ENCODE data around the gene MYO10.

The MYO10 gene

DNA sequence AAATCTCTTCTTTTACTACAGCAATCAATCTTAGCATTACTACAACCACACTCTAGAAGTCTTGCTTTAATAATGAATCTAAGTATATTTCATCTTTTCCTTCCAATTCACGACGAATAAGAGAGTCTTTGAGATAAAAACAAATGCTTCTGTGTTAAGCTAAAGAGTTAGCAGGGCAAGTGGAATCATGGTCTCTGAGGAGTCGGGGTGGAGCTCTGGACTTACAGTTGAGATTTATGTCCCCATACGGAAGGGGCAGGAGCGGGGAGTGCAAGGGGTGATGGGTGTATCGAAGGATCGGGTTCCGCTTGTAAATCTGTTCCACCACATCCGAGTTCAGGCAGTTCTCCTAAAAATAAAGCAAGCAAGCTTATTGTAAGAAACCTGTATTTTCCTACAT, 260.3 kb downstream of the MYO10 start:
- DNase-seq (ENCODE audit: low read depth, low spot score): no peak
- no peak overlapping the region for H3K4me3 ChIP-seq (ENCODE audit: low read depth, low read length)
- in situ Hi-C loops (cut with HindIII; ENCODE audit: low sequenced_read_pairs): no loop called here
- TF ChIP-seq, protein P1, sequence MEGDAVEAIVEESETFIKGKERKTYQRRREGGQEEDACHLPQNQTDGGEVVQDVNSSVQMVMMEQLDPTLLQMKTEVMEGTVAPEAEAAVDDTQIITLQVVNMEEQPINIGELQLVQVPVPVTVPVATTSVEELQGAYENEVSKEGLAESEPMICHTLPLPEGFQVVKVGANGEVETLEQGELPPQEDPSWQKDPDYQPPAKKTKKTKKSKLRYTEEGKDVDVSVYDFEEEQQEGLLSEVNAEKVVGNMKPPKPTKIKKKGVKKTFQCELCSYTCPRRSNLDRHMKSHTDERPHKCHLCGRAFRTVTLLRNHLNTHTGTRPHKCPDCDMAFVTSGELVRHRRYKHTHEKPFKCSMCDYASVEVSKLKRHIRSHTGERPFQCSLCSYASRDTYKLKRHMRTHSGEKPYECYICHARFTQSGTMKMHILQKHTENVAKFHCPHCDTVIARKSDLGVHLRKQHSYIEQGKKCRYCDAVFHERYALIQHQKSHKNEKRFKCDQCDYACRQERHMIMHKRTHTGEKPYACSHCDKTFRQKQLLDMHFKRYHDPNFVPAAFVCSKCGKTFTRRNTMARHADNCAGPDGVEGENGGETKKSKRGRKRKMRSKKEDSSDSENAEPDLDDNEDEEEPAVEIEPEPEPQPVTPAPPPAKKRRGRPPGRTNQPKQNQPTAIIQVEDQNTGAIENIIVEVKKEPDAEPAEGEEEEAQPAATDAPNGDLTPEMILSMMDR (IDR thresholded peaks at IDR 0.05; ENCODE audit: low read depth, low read length): no peak

DNA sequence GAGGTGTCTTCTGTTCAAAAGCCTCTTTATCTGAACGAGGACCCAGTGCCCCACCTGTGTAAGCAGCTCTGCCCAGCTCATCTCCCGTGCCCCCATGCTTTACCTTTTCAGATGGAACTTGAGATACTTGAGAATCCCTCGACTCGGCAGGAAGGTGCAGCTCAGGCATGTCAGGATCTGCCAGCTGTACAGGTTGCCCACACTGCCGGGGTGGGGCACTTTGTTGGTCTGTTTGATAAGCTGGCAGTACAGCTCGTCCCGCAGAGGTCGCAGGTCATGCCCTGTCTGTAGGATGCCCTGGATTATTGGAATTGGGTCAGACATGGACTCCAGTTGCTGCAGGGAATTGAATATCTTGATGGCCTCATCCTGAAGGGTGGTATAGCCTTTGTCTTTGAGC, 261.3 kb downstream of the MYO10 start:
- TF ChIP-seq, protein P1 (IDR thresholded peaks at IDR 0.05; ENCODE audit: low read depth, low read length): no peak
- H3K4me3 ChIP-seq (ENCODE audit: low read depth, low read length): no peak overlapping the region
- in situ Hi-C loops (cut with HindIII; ENCODE audit: low sequenced_read_pairs): no loop called here
- no peak for DNase-seq (ENCODE audit: low read depth, low spot score)

- TF ChIP-seq, protein P1 (IDR thresholded peaks at IDR 0.05; ENCODE audit: low read depth, low read length): no peak
Measured at GRCh38 chr5:16673241-16674201, 262.6 kb downstream of the MYO10 start.

GRCh38 chr5:16671208-16671607, 264.9 kb downstream of the MYO10 start:
- DNase-seq (ENCODE audit: low read depth, low spot score): no peak
- TF ChIP-seq, protein P1 (IDR thresholded peaks at IDR 0.05; ENCODE audit: low read depth, low read length): no peak
- H3K4me3 ChIP-seq (ENCODE audit: low read depth, low read length): no peak overlapping the region
- in situ Hi-C loops (cut with HindIII; ENCODE audit: low sequenced_read_pairs): no loop called here

More at GRCh38 chr5:16673241-16674201, 262.6 kb downstream of the MYO10 start:
- no peak overlapping the region for H3K4me3 ChIP-seq (ENCODE audit: low read depth, low read length)
- in situ Hi-C loops (cut with HindIII; ENCODE audit: low sequenced_read_pairs): no loop called here
- peak; percentile 23 for DNase-seq (ENCODE audit: low read depth, low spot score)

GRCh38 chr5:16669776-16670175, 266.3 kb downstream of the MYO10 start:
- TF ChIP-seq, protein P1 (IDR thresholded peaks at IDR 0.05; ENCODE audit: low read depth, low read length): no peak
- in situ Hi-C loops (cut with HindIII; ENCODE audit: low sequenced_read_pairs): no loop called here
- no peak overlapping the region for H3K4me3 ChIP-seq (ENCODE audit: low read depth, low read length)
- DNase-seq (ENCODE audit: low read depth, low spot score): peak; percentile 59

GRCh38 chr5:16668631-16669030, 267.5 kb downstream of the MYO10 start:
- no peak for DNase-seq (ENCODE audit: low read depth, low spot score)
- H3K4me3 ChIP-seq (ENCODE audit: low read depth, low read length): no peak overlapping the region
- TF ChIP-seq, protein P1 (IDR thresholded peaks at IDR 0.05; ENCODE audit: low read depth, low read length): no peak
- in situ Hi-C loops (cut with HindIII; ENCODE audit: low sequenced_read_pairs): no loop called here
